Effector CD8-positive, alpha-beta T cell (primary cell): ENCODE data around the gene PRDM16.

ENCODE experiments used
- DNase-seq: peaks from one replicate; lab custom pipeline; 2025; lab: John Stamatoyannopoulos, UW

PRDM16 gene

GRCh38 chr1:3069491-3070308, 697 bp downstream of the PRDM16 start:
- no peak for DNase-seq

GRCh38 chr1:3070309-3070643, 1.3 kb downstream of the PRDM16 start:
- no peak for DNase-seq

GRCh38 chr1:3070644-3071564, 1.9 kb downstream of the PRDM16 start:
- no peak for DNase-seq

- no peak for DNase-seq
Measured at GRCh38 chr1:3071565-3072390, 2.8 kb downstream of the PRDM16 start.

- no peak for DNase-seq
Measured at GRCh38 chr1:3072391-3073185, 3.6 kb downstream of the PRDM16 start.

GRCh38 chr1:3073186-3073488, 4.1 kb downstream of the PRDM16 start:
- no peak for DNase-seq

- DNase-seq, result no peak
Measured at GRCh38 chr1:3073489-3074296, 4.7 kb downstream of the PRDM16 start.

- no peak for DNase-seq
Measured at GRCh38 chr1:3074297-3074741, 5.3 kb downstream of the PRDM16 start.

- no peak for DNase-seq
Measured at GRCh38 chr1:3074800-3075199, 5.8 kb downstream of the PRDM16 start.

GRCh38 chr1:3075666-3076362, 6.8 kb downstream of the PRDM16 start:
- no peak for DNase-seq

GRCh38 chr1:3076363-3076740, 7.3 kb downstream of the PRDM16 start:
- DNase-seq, result no peak

GRCh38 chr1:3077081-3077480, 8.1 kb downstream of the PRDM16 start:
- no peak for DNase-seq

- no peak for DNase-seq
Measured at GRCh38 chr1:3077561-3077960, 8.6 kb downstream of the PRDM16 start.

GRCh38 chr1:3078430-3078861, 9.4 kb downstream of the PRDM16 start:
- DNase-seq, result no peak

- no peak for DNase-seq
Measured at GRCh38 chr1:3078871-3079270, 9.9 kb downstream of the PRDM16 start.

- no peak for DNase-seq
Measured at GRCh38 chr1:3079381-3080052, 10.5 kb downstream of the PRDM16 start.

GRCh38 chr1:3080053-3080955, 11.3 kb downstream of the PRDM16 start:
- no peak for DNase-seq

- no peak for DNase-seq
Measured at GRCh38 chr1:3081171-3081683, 12.2 kb downstream of the PRDM16 start.
